Vagina (tissue), 2 donors: Measurements from ENCODE around the gene NR3C2. TPM values are rescaled to one million over a fixed set of nuclear protein-coding genes. Genes with fewer than 3 reads are reported as not detected.

Experiments used
- DNase-seq, 2 donors: peaks; one replicate each; pipeline ENCODE4 v3.0.0-alpha.2; 2017; ENCODE audit errors: extremely low spot score in 2 of 2
- H3K27ac ChIP-seq: fragments of 200-600 bp; sonication (generic); one replicate; pipeline ENCODE4 v1.5.1; 2019
- H3K27me3 ChIP-seq: fragments of 200-600 bp; sonication (generic); one replicate; pipeline ENCODE4 v1.5.1; 2019
- H3K36me3 ChIP-seq, 2 donors: fragments of 200-600 bp; sonication (generic); one replicate each; pipeline ENCODE4 v1.5.1; 2017 to 2019
- H3K4me1 ChIP-seq: fragments of 200-600 bp; sonication (generic); one replicate; pipeline ENCODE4 v1.5.1; 2019
- H3K4me3 ChIP-seq, 2 donors: fragments of 200-600 bp; sonication (generic); 1 replicate in 1 of 2; 2 replicates in 1 of 2; pipeline ENCODE4 v1.5.1; 2016 to 2019
- H3K9me3 ChIP-seq: fragments of 200-600 bp; sonication (generic); one replicate; pipeline ENCODE4 v1.5.1; 2019
- CTCF ChIP-seq, 3 experiments: fragments of 450-650 bp in 2 of 3; fragments of 200-600 bp in 1 of 3; sonication (generic) in 1 of 3; IDR thresholded peaks; one replicate each; pipeline ENCODE4 v1.5.1; 2017 to 2019; ENCODE audit warnings: antibody characterized with exemption in 3 of 3, mild to moderate bottlenecking in 2 of 3, moderate library complexity in 2 of 3
- POLR2A ChIP-seq, 2 donors: fragments of 450-650 bp; IDR thresholded peaks; one replicate each; pipeline ENCODE4 v1.6.1; 2017; ENCODE audit warnings: antibody characterized with exemption in 2 of 2, mild to moderate bottlenecking in 2 of 2, moderate library complexity in 2 of 2
- POLR2AphosphoS5 ChIP-seq, 2 donors: sonication (generic); formaldehyde crosslinking; IDR thresholded peaks; one replicate each; pipeline ENCODE4 v1.9.0; 2017; ENCODE audit warnings: antibody characterized with exemption in 2 of 2, mild to moderate bottlenecking in 2 of 2, low read depth in 1 of 2; ENCODE audit not compliant: insufficient read depth in 1 of 2
- intact Hi-C: fragments of 100-400 bp; cut with DNase I; formaldehyde crosslinking; loops from one replicate; pipeline ENCODE4 v1.15.1; 2023
- total RNA-seq: library from RNA; depleted of rRNA; stranded (reverse); fragments of >200 nt; gene quantifications from one replicate; pipeline ENCODE4 v1.2.3, GENCODE V29; 2016

The NR3C2 gene
- total RNA-seq, 1 donor from 2014 or later: 9.6 TPM

- no peaks in the 10 kb centered on the region for H3K27me3 ChIP-seq
- no peaks in the 10 kb centered on the region for H3K36me3 ChIP-seq
- no peak overlapping the region for H3K4me3 ChIP-seq
- no peaks in the 10 kb centered on the region for H3K9me3 ChIP-seq
- no peak overlapping the region for H3K27ac ChIP-seq
- no peak for DNase-seq
- intact Hi-C loops: no loop called here
- H3K4me1 ChIP-seq: peaks cover 13% of the 10 kb centered on the region
- TF ChIP-seq CTCF (IDR thresholded peaks at IDR 0.05) (no peak), POLR2A (IDR thresholded peaks at IDR 0.05) (no peak), POLR2AphosphoS5 (IDR thresholded peaks at IDR 0.05; ENCODE audit: insufficient read depth in 1 of 2, low read depth in 1 of 2) (no peak)
Observed at GRCh38 chr4:148226341-148226740, 215.9 kb downstream of the NR3C2 start.

GRCh38 chr4:148225639-148226038 is 216.6 kb downstream of the NR3C2 start:
- no peak for TF ChIP-seq POLR2A (IDR thresholded peaks at IDR 0.05)
- Histone ChIP-seq H3K36me3 (no peaks in the 10 kb centered on the region), H3K27ac (no peak overlapping the region), H3K27me3 (no peaks in the 10 kb centered on the region), H3K9me3 (no peaks in the 10 kb centered on the region), H3K4me1 (peaks cover 13% of the 10 kb centered on the region), H3K4me3 (no peak overlapping the region)
- intact Hi-C loops: no loop called here
- DNase-seq: no peak

- Histone ChIP-seq H3K4me3 (no peak overlapping the region), H3K36me3 (no peaks in the 10 kb centered on the region), H3K9me3 (no peaks in the 10 kb centered on the region), H3K27me3 (no peaks in the 10 kb centered on the region), H3K27ac (no peak overlapping the region), H3K4me1 (peaks cover 13% of the 10 kb centered on the region)
- intact Hi-C loops: no loop called here
- DNase-seq: no peak
- no peak for TF ChIP-seq CTCF (IDR thresholded peaks at IDR 0.05)
- no peak for TF ChIP-seq POLR2AphosphoS5 (IDR thresholded peaks at IDR 0.05; ENCODE audit: insufficient read depth in 1 of 2, low read depth in 1 of 2)
- no peak for TF ChIP-seq POLR2A (IDR thresholded peaks at IDR 0.05)
Observed at GRCh38 chr4:148224476-148224875, 217.7 kb downstream of the NR3C2 start.

- Histone ChIP-seq H3K9me3 (no peaks in the 10 kb centered on the region), H3K27me3 (no peaks in the 10 kb centered on the region), H3K36me3 (no peaks in the 10 kb centered on the region), H3K27ac (no peak overlapping the region), H3K4me1 (peaks cover 13% of the 10 kb centered on the region), H3K4me3 (no peak overlapping the region)
- DNase-seq: no peak
- intact Hi-C loops: no loop called here
- TF ChIP-seq POLR2A (IDR thresholded peaks at IDR 0.05): no peak
Observed at GRCh38 chr4:148222991-148223660, 219.1 kb downstream of the NR3C2 start.

GRCh38 chr4:148216866-148217814 is 225.1 kb downstream of the NR3C2 start:
- intact Hi-C loops: no loop called here
- H3K9me3 ChIP-seq: no peaks in the 10 kb centered on the region
- DNase-seq: no peak
- no peaks in the 10 kb centered on the region for H3K27me3 ChIP-seq
- no peak overlapping the region for H3K4me3 ChIP-seq
- no peak for TF ChIP-seq POLR2AphosphoS5 (IDR thresholded peaks at IDR 0.05; ENCODE audit: insufficient read depth in 1 of 2, low read depth in 1 of 2)
- TF ChIP-seq CTCF (IDR thresholded peaks at IDR 0.05): no peak
- TF ChIP-seq POLR2A (IDR thresholded peaks at IDR 0.05): no peak
- no peaks in the 10 kb centered on the region for H3K36me3 ChIP-seq
- H3K4me1 ChIP-seq: peaks cover 36% of the 10 kb centered on the region
- no peak overlapping the region for H3K27ac ChIP-seq

- Histone ChIP-seq H3K36me3 (no peaks in the 10 kb centered on the region), H3K4me1 (peaks cover 36% of the 10 kb centered on the region), H3K4me3 (no peak overlapping the region), H3K27ac (no peak overlapping the region), H3K27me3 (no peaks in the 10 kb centered on the region), H3K9me3 (no peaks in the 10 kb centered on the region)
- no peak for TF ChIP-seq POLR2A (IDR thresholded peaks at IDR 0.05)
- TF ChIP-seq CTCF (IDR thresholded peaks at IDR 0.05): no peak
- TF ChIP-seq POLR2AphosphoS5 (IDR thresholded peaks at IDR 0.05; ENCODE audit: insufficient read depth in 1 of 2, low read depth in 1 of 2): no peak
- DNase-seq: no peak
- intact Hi-C loops: no loop called here
Observed at GRCh38 chr4:148216321-148216720, 225.9 kb downstream of the NR3C2 start.
